HepG2 (cell line): Measurements from ENCODE around the gene TMEM38B. TPM values are rescaled to one million over a fixed set of nuclear protein-coding genes. Genes with fewer than 3 reads are reported as not detected.
A peak's percentile ranks its signal among the peaks of the same experiment; 100 is the strongest.

Experiments used
- ATAC-seq: fragments of 200-7000 bp; cut with Tn5 transposase; 3 replicates; pipeline ENCODE4 v1.9.1; 2020; ENCODE audit warnings: mild to moderate bottlenecking, moderate library complexity
- BruUV-seq: library from RNA; stranded (reverse); fragments of 400-500 nt; replicated peaks from 2 replicates; lab custom pipeline; 2021; lab: Mats Ljungman, UMichigan
- CTCF ChIA-PET: fragments of 300-600 bp; formaldehyde crosslinking; extraction: SDS; loops from one replicate; lab custom pipeline; 2021; ENCODE audit warnings: low total read pairs, inconsistent platforms, low intra/inter-chr PET ratio; lab: Yijun Ruan, JAX
- POLR2A ChIA-PET: fragments of 350-600 bp; sonication (Branson Sonifier 250); formaldehyde crosslinking; loops from one replicate; lab custom pipeline; 2020; ENCODE audit warnings: antibody characterized with exemption, inconsistent platforms; lab: Yijun Ruan, JAX
- DNase-seq: peaks from one replicate; pipeline ENCODE4 v3.0.0-alpha.2; 2015; ENCODE audit warnings: low spot score
- FAIRE-seq: peaks from 3 replicates; lab custom pipeline; 2011; peaks lifted over from hg19 to GRCh38; lab: Jason Lieb, UNC
- H2AFZ ChIP-seq: one replicate; pipeline ENCODE4 v1.6.1; 2011; ENCODE audit warnings: low read length, inconsistent platforms
- H3K27ac ChIP-seq: fragments of 300-600 bp; 3 replicates; pipeline ENCODE4 v1.8.0; 2011; ENCODE audit warnings: mixed run types, mild to moderate bottlenecking, mixed read lengths, low read length, inconsistent platforms; ENCODE audit not compliant: insufficient read depth; ENCODE audit errors: extremely low read length
- H3K27me3 ChIP-seq, 2 experiments: fragments of 200-600 bp in 1 of 2; 2 replicates in 1 of 2; 3 replicates in 1 of 2; pipeline versions ENCODE4 v1.6.0 to v1.8.0; 2011; ENCODE audit warnings: low read length in 2 of 2, mild to moderate bottlenecking in 2 of 2, moderate library complexity in 2 of 2, inconsistent platforms in 1 of 2; ENCODE audit not compliant: insufficient read depth in 2 of 2, control insufficient read depth in 1 of 2
- H3K36me3 ChIP-seq, 2 experiments: fragments of 200-600 bp in 1 of 2; replicated peaks in 1 of 2; 2 replicates in 1 of 2; 3 replicates in 1 of 2; pipeline versions ENCODE4 v1.5.1 to v1.8.0; 2011; ENCODE audit warnings: low read length in 2 of 2, inconsistent platforms in 1 of 2; ENCODE audit not compliant: insufficient read depth in 2 of 2, control insufficient read depth in 1 of 2
- H3K4me1 ChIP-seq: 2 replicates; pipeline ENCODE4 v1.5.1; 2012; ENCODE audit warnings: low read length, inconsistent platforms; ENCODE audit not compliant: insufficient read depth
- H3K4me2 ChIP-seq: 2 replicates; pipeline ENCODE4 v1.6.0; 2011; ENCODE audit warnings: low read depth, low read length, inconsistent platforms
- H3K4me3 ChIP-seq, 3 experiments: fragments of 200-600 bp in 1 of 3; sonication (generic), shearing (Covaris generic) in 1 of 3; replicated peaks in 1 of 3; 2 replicates each; pipeline ENCODE4 v1.5.1; 2011 to 2016; ENCODE audit warnings: low read length in 3 of 3, inconsistent platforms in 2 of 3, low read depth in 2 of 3, mild to moderate bottlenecking in 2 of 3, control low read depth in 1 of 3, mixed read lengths in 1 of 3; ENCODE audit not compliant: insufficient read depth in 1 of 3
- H3K79me2 ChIP-seq: one replicate; pipeline ENCODE4 v1.6.1; 2011; ENCODE audit warnings: low read length, inconsistent platforms; ENCODE audit not compliant: insufficient read depth
- H3K9ac ChIP-seq: 2 replicates; pipeline ENCODE4 v1.6.0; 2011; ENCODE audit warnings: mild to moderate bottlenecking, low read depth, low read length, inconsistent platforms; ENCODE audit not compliant: insufficient read depth
- H3K9me3 ChIP-seq: 2 replicates; pipeline ENCODE4 v1.5.1; 2012; ENCODE audit warnings: mild to moderate bottlenecking, low read length
- H4K20me1 ChIP-seq: 2 replicates; pipeline ENCODE4 v1.6.0; 2011; ENCODE audit warnings: inconsistent platforms, mild to moderate bottlenecking, low read length, moderate library complexity; ENCODE audit not compliant: insufficient read depth
- GLI4 ChIP-seq: sonication (generic); formaldehyde crosslinking; IDR thresholded peaks from 2 replicates; pipeline ENCODE4 v1.5.1; 2020; ENCODE audit warnings: missing genetic modification reagents, mild to moderate bottlenecking, moderate library complexity, borderline replicate concordance
- HNRNPUL1 ChIP-seq: fragments of 200-400 bp; formaldehyde crosslinking; IDR thresholded peaks from 2 replicates; pipeline ENCODE4 v1.6.1; 2017; ENCODE audit warnings: low read depth, mild to moderate bottlenecking, low read length, moderate library complexity
- HOXA9 ChIP-seq: sonication (generic); formaldehyde crosslinking; IDR thresholded peaks from 2 replicates; pipeline ENCODE4 v1.8.1; 2022; ENCODE audit warnings: missing genetic modification reagents, mild to moderate bottlenecking, moderate library complexity, borderline replicate concordance
- MAZ ChIP-seq, 2 experiments: sonication (generic) in 1 of 2; formaldehyde crosslinking in 1 of 2; IDR thresholded peaks; 2 replicates each; pipeline versions ENCODE4 v1.5.0 to v1.6.1; 2012 to 2020; ENCODE audit warnings: low read depth in 2 of 2, mild to moderate bottlenecking in 2 of 2, borderline replicate concordance in 1 of 2, improper control_type of control experiment in 1 of 2, low read length in 1 of 2, missing genetic modification reagents in 1 of 2, moderate library complexity in 1 of 2
- SAFB2 ChIP-seq: sonication (generic); formaldehyde crosslinking; IDR thresholded peaks from 2 replicates; pipeline ENCODE4 v1.5.1; 2020; ENCODE audit warnings: missing genetic modification reagents, low read depth, mild to moderate bottlenecking, borderline replicate concordance
- TCF7 ChIP-seq: sonication (generic); IDR thresholded peaks from 2 replicates; pipeline ENCODE4 v1.6.1; 2016; ENCODE audit warnings: antibody characterized with exemption, low read depth
- ZIK1 ChIP-seq: sonication (generic); formaldehyde crosslinking; IDR thresholded peaks from 2 replicates; pipeline ENCODE4 v1.5.0; 2020; ENCODE audit warnings: mild to moderate bottlenecking, low read depth, missing genetic modification reagents, borderline replicate concordance
- ZNF468 ChIP-seq: sonication (generic); formaldehyde crosslinking; IDR thresholded peaks from 2 replicates; pipeline ENCODE4 v1.8.0; 2022; ENCODE audit warnings: mild to moderate bottlenecking, moderate library complexity, missing genetic modification reagents
- ZNF562 ChIP-seq: sonication (generic); formaldehyde crosslinking; IDR thresholded peaks from 2 replicates; pipeline ENCODE4 v1.8.0; 2022; ENCODE audit warnings: missing genetic modification reagents, borderline replicate concordance
- ZNF672 ChIP-seq: sonication (generic); formaldehyde crosslinking; IDR thresholded peaks from 2 replicates; pipeline ENCODE4 v1.8.1; 2022; ENCODE audit warnings: missing genetic modification reagents
- ZNF761 ChIP-seq: sonication (generic); formaldehyde crosslinking; conservative IDR thresholded peaks from 2 replicates; pipeline ENCODE4 v1.4.0; 2020; ENCODE audit warnings: mild to moderate bottlenecking, missing genetic modification reagents
- WGBS: methylation state at CpG from one replicate; pipeline ENCODE4 v1.1.6; 2017; ENCODE audit warnings: low lambda C conversion rate; 5-methylcytosine and 5-hydroxymethylcytosine counted together
- in situ Hi-C: cut with HindIII; loops from 2 replicates; pipeline ENCODE4 v1.10.0; 2017; ENCODE audit warnings: low pct_unique_long_range_greater_than_20kb; ENCODE audit not compliant: extremely low pct_ligation_motif_present
- intact Hi-C: fragments of 100-400 bp; cut with micrococcal nuclease; formaldehyde crosslinking; loops from one replicate; pipeline ENCODE4 v1.10.0; 2022; ENCODE audit not compliant: unreplicated experiment
- polyA plus RNA-seq, 8 experiments: library from polyadenylated mRNA; depleted of rRNA in 3 of 8; stranded (reverse) in 7 of 8; unstranded in 1 of 8; fragments of >200 nt; fragmentation: Illumina TruSeq in 4 of 8; extraction: Trizol in 4 of 8; gene quantifications; 2 replicates each; pipeline versions ENCODE4 v1.2.1 to v1.2.3, GENCODE V29; 2011 to 2016; ENCODE audit warnings: low read depth in 4 of 8, missing spikeins in 1 of 8, mixed read lengths in 1 of 8; ENCODE audit not compliant: insufficient read depth in 1 of 8
- total RNA-seq, 5 experiments: library from RNA; depleted of rRNA; stranded (reverse); fragments of >200 nt; fragmentation: Illumina TruSeq; extraction: Trizol; gene quantifications; 2 replicates each; pipeline ENCODE4 v1.2.3, GENCODE V29; 2016; ENCODE audit warnings: low read depth in 1 of 5
- TF ChIP-seq, protein P1 (sequence below): sonication (generic); formaldehyde crosslinking; IDR thresholded peaks from 2 replicates; pipeline ENCODE4 v1.5.0; 2020; ENCODE audit warnings: mild to moderate bottlenecking, missing genetic modification reagents, moderate library complexity
- TF ChIP-seq, protein P2 (sequence below): IDR thresholded peaks from 2 replicates; pipeline ENCODE4 v1.6.1; 2016; ENCODE audit warnings: missing compliant biosample characterization, missing genetic modification reagents, borderline replicate concordance
- TF ChIP-seq, protein P3 (sequence below): sonication (generic); formaldehyde crosslinking; IDR thresholded peaks from 2 replicates; pipeline ENCODE4 v1.5.0; 2020; ENCODE audit warnings: missing genetic modification reagents, mild to moderate bottlenecking, borderline replicate concordance

The TMEM38B gene
- total and polyA plus RNA-seq, 2 of the 13 experiments (the other 11 are each of a cell fraction or from before 2014, with no cell fraction given), result 13.4 to 32.4 TPM

DNA sequence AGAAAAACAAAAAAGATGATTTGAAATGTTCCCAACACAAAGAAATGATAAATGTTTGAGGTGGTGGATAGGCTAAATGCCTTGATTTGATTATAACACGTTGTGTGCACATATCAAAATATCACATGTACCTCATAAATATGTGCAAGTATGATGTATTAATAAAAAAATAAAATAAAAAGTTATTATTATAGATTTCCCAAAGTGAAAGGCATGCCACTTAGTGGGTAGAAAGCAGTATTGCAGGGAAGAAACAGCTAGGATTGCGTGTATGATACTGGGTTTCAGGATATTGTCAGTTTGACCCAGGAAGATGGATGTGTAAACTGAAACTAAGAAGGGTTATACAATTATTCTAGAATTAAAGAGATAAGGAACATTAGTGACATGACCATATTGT is 3.6 kb upstream of the TMEM38B start (continued):
- TF ChIP-seq, protein P1, sequence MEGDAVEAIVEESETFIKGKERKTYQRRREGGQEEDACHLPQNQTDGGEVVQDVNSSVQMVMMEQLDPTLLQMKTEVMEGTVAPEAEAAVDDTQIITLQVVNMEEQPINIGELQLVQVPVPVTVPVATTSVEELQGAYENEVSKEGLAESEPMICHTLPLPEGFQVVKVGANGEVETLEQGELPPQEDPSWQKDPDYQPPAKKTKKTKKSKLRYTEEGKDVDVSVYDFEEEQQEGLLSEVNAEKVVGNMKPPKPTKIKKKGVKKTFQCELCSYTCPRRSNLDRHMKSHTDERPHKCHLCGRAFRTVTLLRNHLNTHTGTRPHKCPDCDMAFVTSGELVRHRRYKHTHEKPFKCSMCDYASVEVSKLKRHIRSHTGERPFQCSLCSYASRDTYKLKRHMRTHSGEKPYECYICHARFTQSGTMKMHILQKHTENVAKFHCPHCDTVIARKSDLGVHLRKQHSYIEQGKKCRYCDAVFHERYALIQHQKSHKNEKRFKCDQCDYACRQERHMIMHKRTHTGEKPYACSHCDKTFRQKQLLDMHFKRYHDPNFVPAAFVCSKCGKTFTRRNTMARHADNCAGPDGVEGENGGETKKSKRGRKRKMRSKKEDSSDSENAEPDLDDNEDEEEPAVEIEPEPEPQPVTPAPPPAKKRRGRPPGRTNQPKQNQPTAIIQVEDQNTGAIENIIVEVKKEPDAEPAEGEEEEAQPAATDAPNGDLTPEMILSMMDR (CRISPR knock-in tag), result peak; percentile 20; the same call in 1 of the 2 replicates
- no peak for TF ChIP-seq HOXA9 (CRISPR knock-in tag)
- no peak for TF ChIP-seq GLI4
- no peak for TF ChIP-seq ZNF672 (CRISPR knock-in tag)

DNA sequence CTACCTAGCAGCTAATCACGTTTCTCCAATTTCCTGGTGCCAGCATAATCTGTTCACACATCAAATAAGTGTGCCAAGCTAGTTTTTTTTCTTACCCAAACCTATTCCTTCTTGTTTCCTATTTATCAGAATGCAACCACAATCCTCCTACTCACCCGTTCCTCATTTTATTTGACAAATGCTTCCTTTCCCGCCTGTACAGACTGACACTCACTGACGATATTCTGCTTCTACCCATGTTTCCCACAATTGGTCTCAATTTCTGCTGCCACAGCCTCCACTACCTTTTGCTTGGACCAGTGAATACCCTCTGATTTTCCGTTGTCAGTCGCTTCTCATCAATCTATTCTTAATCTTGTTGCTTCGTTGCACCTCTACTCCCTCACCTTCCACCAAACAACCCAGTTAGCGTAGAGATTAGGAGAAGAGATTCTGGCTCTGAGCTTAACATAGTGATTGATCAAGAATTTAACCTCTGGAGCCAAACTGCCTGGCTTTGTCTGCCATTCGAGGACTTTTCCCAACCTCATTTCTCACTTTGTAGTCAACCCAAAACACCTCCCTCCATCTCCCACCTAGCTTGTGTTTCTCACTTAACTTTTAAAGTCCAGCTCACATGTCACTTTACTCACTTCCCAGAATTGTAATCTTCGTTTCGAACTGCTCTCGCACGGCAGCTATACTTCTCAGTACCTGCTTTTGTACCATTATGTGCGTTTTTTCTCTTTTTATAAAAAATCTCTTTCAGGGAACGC is 729 bp upstream of the TMEM38B start:
- no TSS peak for BruUV-seq
- peak overlapping the region; percentile 92 for H3K4me2 ChIP-seq
- in situ Hi-C loops (no loop called here), intact Hi-C loops (loop anchor here (2.0 to 10.0 kb wide), 2 partner anchors 37 to 249 kb away; partner anchors contain the start of gene FSD1L)
- POLR2A ChIA-PET, result interaction anchor here (1.1 to 2.1 kb wide), 3 partner anchors 12 to 275 kb away, joined by 3 to 6 read pairs (median 5); no protein-coding TSS in a partner anchor
- H3K36me3 ChIP-seq, result no peaks in the 10 kb centered on the region
- DNase-seq, result no peak
- H3K4me1 ChIP-seq, result peaks cover 31% of the 10 kb centered on the region
- H2AFZ ChIP-seq, result peak overlapping the region; percentile 75
- H3K79me2 ChIP-seq, result peaks cover 28% of the 10 kb centered on the region
- H4K20me1 ChIP-seq, result no peaks in the 10 kb centered on the region
- peak overlapping the region; percentile 25; the same call in 1 of the 2 replicates for H3K9ac ChIP-seq
- WGBS, result 2% methylated on average over 15 of the region's 15 CpGs
- no peaks in the 10 kb centered on the region; a peak in 1 of 5 replicates for H3K27me3 ChIP-seq
- FAIRE-seq, result no peak
- H3K4me3 ChIP-seq, result peak overlapping the region; percentile 77 to 92 (median 82)
- no peaks in the 10 kb centered on the region for H3K9me3 ChIP-seq
- no peak overlapping the region for H3K27ac ChIP-seq
- peak; percentile 14 for ATAC-seq
- CTCF ChIA-PET, result no interaction called here
- TF ChIP-seq ZIK1 (CRISPR knock-in tag), result no peak
- TF ChIP-seq, protein P2, sequence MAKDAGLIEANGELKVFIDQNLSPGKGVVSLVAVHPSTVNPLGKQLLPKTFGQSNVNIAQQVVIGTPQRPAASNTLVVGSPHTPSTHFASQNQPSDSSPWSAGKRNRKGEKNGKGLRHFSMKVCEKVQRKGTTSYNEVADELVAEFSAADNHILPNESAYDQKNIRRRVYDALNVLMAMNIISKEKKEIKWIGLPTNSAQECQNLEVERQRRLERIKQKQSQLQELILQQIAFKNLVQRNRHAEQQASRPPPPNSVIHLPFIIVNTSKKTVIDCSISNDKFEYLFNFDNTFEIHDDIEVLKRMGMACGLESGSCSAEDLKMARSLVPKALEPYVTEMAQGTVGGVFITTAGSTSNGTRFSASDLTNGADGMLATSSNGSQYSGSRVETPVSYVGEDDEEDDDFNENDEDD (CRISPR knock-in tag), result 0 out of 2 replicates have a peak, but pooled peaks have one; percentile 32
- TF ChIP-seq MAZ (IDR thresholded peaks at IDR 0.05; ENCODE audit: borderline replicate concordance, low read depth, low read length), result no peak
- TF ChIP-seq MAZ (CRISPR knock-in tag; IDR thresholded peaks at IDR 0.05; ENCODE audit: low read depth), result no peak
- TF ChIP-seq ZNF761 (CRISPR knock-in tag), result no peak
- TF ChIP-seq SAFB2 (CRISPR knock-in tag), result no peak
- TF ChIP-seq ZNF672 (CRISPR knock-in tag), result no peak
- TF ChIP-seq, protein P3, sequence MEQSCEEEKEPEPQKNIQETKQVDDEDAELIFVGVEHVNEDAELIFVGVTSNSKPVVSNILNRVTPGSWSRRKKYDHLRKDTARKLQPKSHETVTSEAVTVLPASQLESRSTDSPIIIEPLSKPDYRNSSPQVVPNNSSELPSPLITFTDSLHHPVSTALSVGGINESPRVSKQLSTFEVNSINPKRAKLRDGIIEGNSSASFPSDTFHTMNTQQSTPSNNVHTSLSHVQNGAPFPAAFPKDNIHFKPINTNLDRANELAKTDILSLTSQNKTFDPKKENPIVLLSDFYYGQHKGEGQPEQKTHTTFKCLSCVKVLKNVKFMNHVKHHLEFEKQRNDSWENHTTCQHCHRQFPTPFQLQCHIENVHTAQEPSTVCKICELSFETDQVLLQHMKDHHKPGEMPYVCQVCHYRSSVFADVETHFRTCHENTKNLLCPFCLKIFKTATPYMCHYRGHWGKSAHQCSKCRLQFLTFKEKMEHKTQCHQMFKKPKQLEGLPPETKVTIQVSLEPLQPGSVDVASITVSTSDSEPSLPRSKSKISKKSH (CRISPR knock-in tag), result no peak
- TF ChIP-seq TCF7, result no peak
- no peak for TF ChIP-seq ZNF468 (CRISPR knock-in tag)
- no peak for TF ChIP-seq ZNF562 (CRISPR knock-in tag)
- TF ChIP-seq HNRNPUL1, result no peak
